CD4-positive, alpha-beta T cell treated with Interleukin-1 beta for 1 hour (primary cell): Measurements from ENCODE around the gene CD37.

ENCODE experiments used
- DNase-seq, 2 donors: peaks; one replicate each; pipeline ENCODE4 v3.0.0-alpha.2; 2020 to 2022

CD37 gene

GRCh38 chr19:49383599-49383998 is 48.4 kb downstream of the CD37 start:
- DNase-seq = no peak

- DNase-seq = peak; percentile 91 to 92
Measured at GRCh38 chr19:49387936-49388372, 52.7 kb downstream of the CD37 start, which contains the start of gene KASH5. Gene KASH5, plus strand, starts transcription at chr19:49388249. Its CDS starts 2,635 bp downstream, at chr19:49390884.

GRCh38 chr19:49389406-49389805 is 54.2 kb downstream of the CD37 start:
- no peak for DNase-seq
